ENCODE data around the gene TMEM191B.
"Not testable (repeated sequence)": the region's sequence is repeated elsewhere in the genome, so short reads cannot be mapped to it uniquely, and the experiment has no call there.

Gene TMEM191B

GRCh38 chr22:18544615-18545014, 17.0 kb downstream of the TMEM191B start:
- H3K4me3 Mint-ChIP-seq; H3K27ac Mint-ChIP-seq; H3K36me3 Mint-ChIP-seq (ENCODE audit: low read depth); H3K9me3 Mint-ChIP-seq; DNase-seq; H3K27me3 Mint-ChIP-seq (ENCODE audit: low read depth, poor library complexity); H3K4me1 Mint-ChIP-seq: not testable (repeated sequence)

- H3K9me3 Mint-ChIP-seq; H3K36me3 Mint-ChIP-seq (ENCODE audit: low read depth); H3K27ac Mint-ChIP-seq; DNase-seq; H3K4me3 Mint-ChIP-seq; H3K4me1 Mint-ChIP-seq; H3K27me3 Mint-ChIP-seq (ENCODE audit: low read depth, poor library complexity): not testable (repeated sequence)
Measured at GRCh38 chr22:18549458-18550179, 22.0 kb downstream of the TMEM191B start.

DNA sequence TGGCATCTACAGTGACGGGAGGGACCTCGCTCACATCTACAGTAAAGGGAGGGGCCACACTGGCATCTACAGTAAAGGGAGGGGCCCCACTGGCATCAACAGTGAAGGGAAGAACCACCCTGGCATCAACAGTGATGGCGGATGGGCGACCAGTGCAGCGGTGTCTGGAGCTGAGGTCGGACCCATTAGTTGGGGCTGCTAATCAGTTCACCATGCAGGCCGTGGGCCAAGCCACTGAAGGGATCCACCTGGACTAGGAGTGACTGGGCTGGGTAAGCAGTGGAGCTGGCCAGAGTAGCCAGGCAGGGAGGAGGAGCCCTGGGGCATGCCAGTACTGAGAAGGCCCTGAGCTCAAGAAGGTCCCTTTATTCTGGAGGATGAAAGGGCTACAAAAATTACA, 23.4 kb downstream of the TMEM191B start:
- not testable (repeated sequence) for H3K27me3 Mint-ChIP-seq (ENCODE audit: low read depth, poor library complexity); H3K4me1 Mint-ChIP-seq; H3K4me3 Mint-ChIP-seq; DNase-seq; H3K27ac Mint-ChIP-seq; H3K36me3 Mint-ChIP-seq (ENCODE audit: low read depth); H3K9me3 Mint-ChIP-seq

DNA sequence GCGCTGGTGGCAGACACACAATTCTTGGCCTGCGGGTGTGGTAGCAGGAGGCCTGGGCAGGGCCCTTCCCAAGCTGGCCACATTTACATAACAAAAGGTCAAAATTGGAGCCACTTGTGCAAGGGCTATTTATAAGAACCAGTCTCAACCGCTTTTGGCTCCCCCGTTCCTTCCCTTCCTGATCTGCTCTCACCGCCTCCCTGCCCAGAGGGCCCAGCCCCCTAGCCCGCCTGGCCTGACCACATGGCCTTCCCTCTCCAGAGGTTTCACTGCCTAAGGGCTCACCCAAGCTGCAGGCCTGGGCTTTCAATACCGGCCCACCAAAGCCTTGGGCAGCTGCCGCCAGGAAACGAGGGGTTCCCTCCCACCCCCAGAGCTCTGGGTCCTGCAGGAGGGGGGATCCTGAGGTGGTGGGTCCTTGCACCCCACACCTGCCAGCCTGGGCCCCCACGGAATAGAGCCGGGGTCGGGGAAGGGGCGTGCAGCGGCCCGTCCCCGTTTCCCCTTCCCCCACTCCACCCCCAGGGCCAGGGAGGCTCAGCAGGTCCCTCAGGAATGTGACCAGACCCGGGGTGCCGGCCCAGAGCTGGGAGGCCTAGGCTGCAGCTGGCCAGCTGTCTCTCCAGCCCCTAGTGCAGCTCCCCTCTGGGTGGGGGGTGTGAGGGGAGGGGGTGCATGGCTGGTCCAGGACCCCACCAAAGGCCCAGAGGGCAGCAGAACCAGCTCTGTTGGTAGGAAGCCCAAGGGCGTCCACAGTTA, 25.4 kb downstream of the TMEM191B start:
- not testable (repeated sequence) for H3K9me3 Mint-ChIP-seq; H3K27ac Mint-ChIP-seq; DNase-seq; H3K36me3 Mint-ChIP-seq (ENCODE audit: low read depth); H3K4me1 Mint-ChIP-seq; H3K27me3 Mint-ChIP-seq (ENCODE audit: low read depth, poor library complexity); H3K4me3 Mint-ChIP-seq

GRCh38 chr22:18554280-18555256, 27.0 kb downstream of the TMEM191B start:
- H3K4me1 Mint-ChIP-seq; DNase-seq; H3K9me3 Mint-ChIP-seq; H3K36me3 Mint-ChIP-seq (ENCODE audit: low read depth); H3K4me3 Mint-ChIP-seq; H3K27ac Mint-ChIP-seq; H3K27me3 Mint-ChIP-seq (ENCODE audit: low read depth, poor library complexity): not testable (repeated sequence)

DNA sequence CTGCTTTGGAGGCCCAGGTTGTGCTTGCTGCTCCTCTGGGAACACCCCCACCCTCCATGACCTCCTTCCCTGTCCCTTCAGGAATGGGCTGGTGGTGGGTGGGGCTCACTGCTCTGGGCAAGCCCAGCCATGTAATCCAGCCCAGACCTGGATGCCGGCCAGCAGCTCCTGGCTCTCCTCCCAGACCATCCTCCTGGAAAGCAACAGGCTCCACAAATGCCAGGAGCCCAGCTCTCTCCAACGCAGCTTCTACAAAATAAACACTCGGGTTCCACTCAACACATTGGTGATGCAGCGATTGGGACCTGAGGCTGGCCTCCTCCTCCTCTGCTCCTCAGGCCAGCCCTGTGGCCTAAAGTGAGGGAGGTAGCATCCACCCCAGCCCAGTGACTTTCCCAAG, 30.9 kb downstream of the TMEM191B start:
- not testable (repeated sequence) for H3K4me3 Mint-ChIP-seq; H3K4me1 Mint-ChIP-seq; H3K9me3 Mint-ChIP-seq; H3K27ac Mint-ChIP-seq; H3K27me3 Mint-ChIP-seq (ENCODE audit: low read depth, poor library complexity); DNase-seq; H3K36me3 Mint-ChIP-seq (ENCODE audit: low read depth)

DNA sequence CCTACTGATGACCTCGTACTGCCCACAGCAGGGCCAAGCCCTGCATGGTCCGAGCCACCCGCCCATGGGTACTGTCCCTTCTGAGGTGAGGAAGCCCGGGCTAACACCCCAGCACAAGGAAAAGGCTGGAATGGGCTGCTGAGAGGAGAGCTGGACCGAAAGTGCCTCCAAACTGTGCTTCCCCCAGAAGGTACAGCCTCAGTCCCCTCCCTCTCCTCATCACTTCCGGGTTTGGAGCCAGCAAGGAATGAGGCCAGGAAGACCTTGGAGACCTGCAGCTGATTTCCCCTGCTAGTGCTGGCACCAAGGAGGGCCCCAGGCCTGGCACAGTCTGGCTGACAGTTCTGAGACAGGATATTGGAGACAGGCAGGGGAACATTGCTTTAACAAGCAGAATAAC, 31.3 kb downstream of the TMEM191B start:
- H3K4me3 Mint-ChIP-seq; DNase-seq; H3K27me3 Mint-ChIP-seq (ENCODE audit: low read depth, poor library complexity); H3K27ac Mint-ChIP-seq; H3K36me3 Mint-ChIP-seq (ENCODE audit: low read depth); H3K9me3 Mint-ChIP-seq; H3K4me1 Mint-ChIP-seq: not testable (repeated sequence)

DNA sequence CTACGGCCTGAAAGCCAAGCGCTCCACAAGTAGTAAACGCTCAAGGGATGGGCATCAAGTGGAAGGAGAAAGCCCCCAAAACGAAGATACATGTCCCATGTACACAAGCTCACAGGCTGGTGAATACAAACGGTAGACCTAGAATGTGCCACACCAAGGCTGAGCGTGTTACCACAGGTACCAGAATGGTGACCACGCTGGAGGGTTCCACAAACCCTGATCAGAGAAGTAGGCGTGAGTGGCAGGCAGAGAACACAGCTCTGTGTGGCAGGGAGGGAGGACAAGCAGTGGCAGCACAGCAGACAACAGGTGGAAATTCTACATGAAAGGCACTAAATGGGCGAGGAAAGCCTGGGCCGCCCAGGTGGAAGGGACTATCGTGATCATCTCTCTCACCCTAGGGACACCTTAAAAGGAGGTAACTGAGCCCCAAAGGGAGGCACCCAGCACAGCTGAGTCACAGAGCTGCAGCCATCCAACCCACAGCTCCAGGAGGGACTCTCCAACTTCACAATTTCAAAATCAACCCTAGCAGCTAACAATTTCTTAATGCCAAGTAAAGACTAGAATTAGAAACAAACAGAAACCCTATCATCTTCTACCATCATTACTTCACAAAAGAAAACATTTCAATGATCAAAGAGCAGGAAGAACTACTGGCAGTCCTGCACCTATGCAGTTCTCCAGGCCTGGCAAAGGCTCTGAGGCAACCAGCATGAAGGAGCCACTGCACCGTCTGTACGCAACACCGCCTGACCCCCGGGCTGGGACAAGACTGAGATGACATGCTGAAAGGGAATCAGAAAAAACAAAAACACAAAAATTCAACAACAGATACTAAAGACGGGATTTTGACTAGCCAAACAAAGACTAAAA, 32.7 kb downstream of the TMEM191B start:
- not testable (repeated sequence) for H3K27ac Mint-ChIP-seq; H3K27me3 Mint-ChIP-seq (ENCODE audit: low read depth, poor library complexity); H3K4me1 Mint-ChIP-seq; H3K36me3 Mint-ChIP-seq (ENCODE audit: low read depth); DNase-seq; H3K9me3 Mint-ChIP-seq; H3K4me3 Mint-ChIP-seq

DNA sequence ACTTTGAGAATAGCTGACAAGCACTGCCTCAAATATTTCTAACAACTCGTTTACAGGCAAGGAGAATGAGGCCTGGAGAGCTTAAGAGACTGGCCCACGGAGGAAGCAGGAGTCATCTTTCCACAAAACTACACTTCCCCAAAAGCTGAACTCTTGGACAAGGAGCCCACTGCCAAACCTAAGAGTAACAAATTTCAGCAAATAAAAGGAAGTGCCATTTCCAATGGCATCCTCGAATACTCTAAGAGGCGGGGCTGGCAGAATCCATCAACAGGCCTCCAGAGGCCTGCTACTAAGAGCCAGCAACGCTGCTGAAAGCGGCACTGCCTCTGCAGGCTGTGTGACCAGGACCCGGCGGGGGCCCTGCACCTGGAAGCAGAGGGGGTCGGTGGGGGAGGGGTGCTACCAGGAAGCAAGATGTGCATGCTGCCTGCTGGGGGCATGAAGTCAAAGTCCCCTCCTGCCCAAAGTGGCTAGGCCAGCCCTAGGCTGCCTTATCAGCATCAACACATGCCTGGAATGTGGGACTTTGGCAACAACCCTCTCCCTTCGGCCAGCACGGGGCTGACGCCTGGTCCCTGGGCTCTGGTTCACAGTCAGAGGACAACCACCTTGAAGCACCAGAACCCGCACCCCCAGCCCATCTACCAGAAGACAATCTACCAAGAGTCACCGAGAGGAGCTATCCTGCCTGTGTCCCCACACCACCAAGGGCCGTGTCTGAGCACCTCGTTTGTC, 43.1 kb downstream of the TMEM191B start:
- H3K4me3 Mint-ChIP-seq; H3K27ac Mint-ChIP-seq; H3K4me1 Mint-ChIP-seq; DNase-seq; H3K9me3 Mint-ChIP-seq; H3K27me3 Mint-ChIP-seq (ENCODE audit: low read depth, poor library complexity); H3K36me3 Mint-ChIP-seq (ENCODE audit: low read depth): not testable (repeated sequence)

DNA sequence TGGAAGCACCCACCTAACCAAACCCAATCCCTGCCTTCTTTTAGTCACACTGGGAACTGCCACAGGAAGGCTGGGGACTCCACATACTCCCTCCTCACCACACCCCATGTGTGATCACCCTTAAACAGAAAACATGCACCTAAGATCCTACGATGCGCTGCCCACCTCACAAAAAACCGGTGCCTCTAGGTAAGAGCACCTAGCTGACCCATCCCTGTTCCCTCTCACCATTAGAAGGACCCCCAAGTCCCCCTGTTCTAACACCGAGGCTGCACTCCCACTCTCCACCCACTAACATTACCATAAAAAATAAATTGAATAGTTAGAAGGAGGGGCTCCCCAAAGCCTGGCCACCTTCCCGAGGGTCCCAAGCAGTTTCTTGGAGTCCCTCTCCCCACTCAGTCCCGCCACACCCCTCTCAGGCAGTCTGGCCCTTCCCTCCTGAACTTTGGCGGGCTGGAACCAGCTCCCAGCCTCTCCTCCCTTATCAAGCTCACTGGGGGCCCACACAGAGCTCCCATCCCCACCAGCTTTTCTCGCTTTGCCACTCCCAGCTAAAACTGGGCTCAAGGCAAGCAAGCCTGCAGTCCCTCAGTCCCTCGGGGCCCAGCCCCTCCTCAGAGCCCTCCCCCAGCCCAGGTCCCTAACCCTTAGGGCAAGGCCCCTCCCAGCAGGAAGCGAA, 46.0 kb downstream of the TMEM191B start:
- H3K9me3 Mint-ChIP-seq; H3K27me3 Mint-ChIP-seq (ENCODE audit: low read depth, poor library complexity); H3K36me3 Mint-ChIP-seq (ENCODE audit: low read depth); H3K4me3 Mint-ChIP-seq; H3K4me1 Mint-ChIP-seq; DNase-seq: not testable (repeated sequence)
- H3K27ac Mint-ChIP-seq = peak overlapping the region; percentile 72

DNA sequence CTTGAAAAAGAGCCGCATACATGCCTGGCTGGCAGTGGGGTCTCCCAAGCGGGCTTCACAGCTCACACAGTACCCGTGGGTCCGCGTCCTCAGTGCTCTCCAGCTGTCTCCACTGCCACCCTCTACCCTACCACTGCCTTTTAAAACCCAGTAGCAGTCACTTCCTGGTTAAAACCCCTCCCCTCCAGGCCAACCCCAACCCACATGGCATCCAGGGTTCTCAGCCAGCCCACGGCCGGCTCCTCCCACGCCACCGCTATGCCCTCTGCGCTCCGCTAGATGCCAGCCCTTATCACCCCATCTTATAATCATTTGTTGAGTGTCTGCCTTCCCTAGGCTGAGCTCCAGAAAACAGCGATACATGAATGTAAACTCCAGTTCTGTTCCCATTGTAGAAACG, 47.0 kb downstream of the TMEM191B start:
- H3K27ac Mint-ChIP-seq; DNase-seq; H3K4me3 Mint-ChIP-seq; H3K9me3 Mint-ChIP-seq; H3K27me3 Mint-ChIP-seq (ENCODE audit: low read depth, poor library complexity); H3K36me3 Mint-ChIP-seq (ENCODE audit: low read depth); H3K4me1 Mint-ChIP-seq: not testable (repeated sequence)

DNA sequence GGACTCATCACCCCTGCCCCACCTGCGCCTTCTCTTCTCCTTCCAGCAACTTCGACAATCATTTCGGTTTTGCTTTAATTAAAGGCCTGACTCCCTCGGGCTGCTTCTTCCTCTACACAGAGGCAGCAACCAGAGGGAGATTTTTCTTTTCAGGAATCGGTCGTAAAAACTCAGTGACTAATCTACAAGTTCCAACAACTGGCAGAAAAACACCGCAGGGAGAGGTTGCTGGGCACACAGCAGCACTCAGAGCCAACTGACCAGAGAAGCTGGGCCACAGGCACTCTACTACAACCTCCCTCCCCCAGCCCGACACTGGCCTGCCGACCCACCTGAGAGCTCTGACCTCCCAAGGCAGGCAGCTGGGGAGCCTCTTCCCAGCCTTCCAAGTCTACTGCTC, 48.1 kb downstream of the TMEM191B start:
- H3K9me3 Mint-ChIP-seq = not testable (repeated sequence)

More for the DNA sequence above, 48.1 kb downstream of the TMEM191B start:
- not testable (repeated sequence) for H3K4me3 Mint-ChIP-seq; DNase-seq; H3K4me1 Mint-ChIP-seq; H3K36me3 Mint-ChIP-seq (ENCODE audit: low read depth); H3K27me3 Mint-ChIP-seq (ENCODE audit: low read depth, poor library complexity); H3K27ac Mint-ChIP-seq
